Natural killer cell (primary cell): ENCODE data around the gene TRANK1. TPM values are rescaled to one million over a fixed set of nuclear protein-coding genes. Genes with fewer than 3 reads are reported as not detected.
A peak's percentile ranks its signal among the peaks of the same experiment; 100 is the strongest.

Experiments used
- ATAC-seq, 3 donors: fragments of 150-1000 bp in 2 of 3; fragments of 200-7000 bp in 1 of 3; cut with Tn5 transposase; 1 replicate in 1 of 3; 2 replicates in 2 of 3; pipeline ENCODE4 v1.10.0; 2021; ENCODE audit warnings: mild to moderate bottlenecking in 2 of 3, moderate library complexity in 2 of 3
- DNase-seq, 2 donors: peaks; one replicate each; pipeline versions ENCODE4 v3.0.0 to v3.0.0-alpha.2; 2013 to 2021; ENCODE audit warnings: mixed read lengths in 1 of 2
- H3K27ac ChIP-seq: one replicate; pipeline ENCODE4 v1.5.1; 2013; ENCODE audit warnings: mild to moderate bottlenecking, low read length
- H3K27me3 ChIP-seq: one replicate; pipeline ENCODE4 v1.6.1; 2013; ENCODE audit warnings: low read length; ENCODE audit not compliant: control insufficient read depth, insufficient read depth
- H3K36me3 ChIP-seq: one replicate; pipeline ENCODE4 v1.6.1; 2013; ENCODE audit warnings: low read length; ENCODE audit not compliant: control insufficient read depth, insufficient read depth
- H3K4me1 ChIP-seq: one replicate; pipeline ENCODE4 v1.6.1; 2013; ENCODE audit warnings: low read length; ENCODE audit not compliant: control insufficient read depth, insufficient read depth
- H3K4me3 ChIP-seq: one replicate; pipeline ENCODE4 v1.5.1; 2013; ENCODE audit warnings: low read length
- H3K9me3 ChIP-seq: one replicate; pipeline ENCODE4 v1.6.1; 2013; ENCODE audit warnings: low read length; ENCODE audit not compliant: control insufficient read depth, insufficient read depth
- H3K27ac Mint-ChIP-seq, 2 donors: one replicate each; pipeline ENCODE4 v1.8.0; 2022; ENCODE audit warnings: mild to moderate bottlenecking in 2 of 2, mixed read lengths in 2 of 2, moderate library complexity in 1 of 2
- H3K27me3 Mint-ChIP-seq, 2 donors: one replicate each; pipeline ENCODE4 v1.8.0; 2022; ENCODE audit warnings: low read depth in 2 of 2, mixed read lengths in 2 of 2
- H3K36me3 Mint-ChIP-seq: one replicate; pipeline ENCODE4 v1.8.0; 2022; ENCODE audit warnings: mixed read lengths
- H3K4me1 Mint-ChIP-seq, 2 donors: one replicate each; pipeline ENCODE4 v1.8.0; 2022; ENCODE audit warnings: mixed read lengths in 2 of 2
- H3K4me3 Mint-ChIP-seq: one replicate; pipeline ENCODE4 v1.8.0; 2022; ENCODE audit warnings: mild to moderate bottlenecking, moderate library complexity, mixed read lengths
- H3K9me3 Mint-ChIP-seq, 2 donors: one replicate each; pipeline ENCODE4 v1.8.0; 2022; ENCODE audit warnings: mixed read lengths in 2 of 2
- WGBS: methylation state at CpG from one replicate; pipeline ENCODE4 v1.1.7; 2013; ENCODE audit warnings: missing lambda C conversion rate; ENCODE audit not compliant: insufficient coverage; 5-methylcytosine and 5-hydroxymethylcytosine counted together
- intact Hi-C: fragments of 100-400 bp; cut with micrococcal nuclease; formaldehyde crosslinking; loops from one replicate; pipeline ENCODE4 v1.14.2; 2022
- total RNA-seq, 4 donors: library from RNA; stranded (reverse); fragments of 120-200 nt in 1 of 4; gene quantifications; one replicate each; pipeline versions ENCODE4 v1.2.3 to v1.2.4, GENCODE V29; 2013 to 2022
- TF ChIP-seq, protein P1 (sequence below): fragments of 200-600 bp; IDR thresholded peaks from one replicate; pipeline ENCODE4 v1.8.0; 2022; ENCODE audit warnings: antibody characterized with exemption

The TRANK1 gene
- total RNA-seq, 3 donors from 2014 or later (not counting 1 experiment from before 2014, with no cell fraction given) = 105 to 158 (median 139) TPM

DNA sequence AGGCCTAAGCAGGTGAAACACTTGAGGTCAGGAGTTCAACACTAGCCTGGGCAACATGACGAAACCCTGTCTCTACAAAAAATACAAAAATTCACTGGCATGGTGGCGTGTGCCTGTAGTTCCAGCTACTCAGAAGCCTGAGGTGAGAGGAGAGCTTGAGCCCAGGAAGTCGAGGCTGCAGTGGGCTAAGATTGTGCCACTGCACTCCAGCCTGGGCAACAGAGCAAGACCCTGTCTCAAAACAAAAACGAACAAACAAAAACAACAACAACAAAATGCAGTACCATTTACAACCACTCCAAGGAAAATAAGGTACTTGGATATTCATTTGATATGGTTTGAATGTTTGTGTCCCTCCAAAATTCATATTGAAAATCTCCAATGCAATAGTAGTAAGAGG lies 15.6 kb upstream of the TRANK1 start:
- intact Hi-C loops = no loop called here
- TF ChIP-seq, protein P1, sequence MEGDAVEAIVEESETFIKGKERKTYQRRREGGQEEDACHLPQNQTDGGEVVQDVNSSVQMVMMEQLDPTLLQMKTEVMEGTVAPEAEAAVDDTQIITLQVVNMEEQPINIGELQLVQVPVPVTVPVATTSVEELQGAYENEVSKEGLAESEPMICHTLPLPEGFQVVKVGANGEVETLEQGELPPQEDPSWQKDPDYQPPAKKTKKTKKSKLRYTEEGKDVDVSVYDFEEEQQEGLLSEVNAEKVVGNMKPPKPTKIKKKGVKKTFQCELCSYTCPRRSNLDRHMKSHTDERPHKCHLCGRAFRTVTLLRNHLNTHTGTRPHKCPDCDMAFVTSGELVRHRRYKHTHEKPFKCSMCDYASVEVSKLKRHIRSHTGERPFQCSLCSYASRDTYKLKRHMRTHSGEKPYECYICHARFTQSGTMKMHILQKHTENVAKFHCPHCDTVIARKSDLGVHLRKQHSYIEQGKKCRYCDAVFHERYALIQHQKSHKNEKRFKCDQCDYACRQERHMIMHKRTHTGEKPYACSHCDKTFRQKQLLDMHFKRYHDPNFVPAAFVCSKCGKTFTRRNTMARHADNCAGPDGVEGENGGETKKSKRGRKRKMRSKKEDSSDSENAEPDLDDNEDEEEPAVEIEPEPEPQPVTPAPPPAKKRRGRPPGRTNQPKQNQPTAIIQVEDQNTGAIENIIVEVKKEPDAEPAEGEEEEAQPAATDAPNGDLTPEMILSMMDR = no peak
- Histone ChIP-seq H3K4me3 (no peak overlapping the region), H3K27ac (no peak overlapping the region), H3K9me3 (no peaks in the 10 kb centered on the region), H3K4me1 (no peaks in the 10 kb centered on the region), H3K36me3 (no peaks in the 10 kb centered on the region), H3K27me3 (no peaks in the 10 kb centered on the region)
- H3K4me1 Mint-ChIP-seq = peaks cover 0 to 11% of the 10 kb centered on the region in 2 donors
- no peak for DNase-seq
- no peak for ATAC-seq
- WGBS = 89% methylated on average over 3 of the region's 4 CpGs
- H3K27me3 Mint-ChIP-seq = no peaks in the 10 kb centered on the region
- H3K4me3 Mint-ChIP-seq = no peak overlapping the region
- no peaks in the 10 kb centered on the region for H3K9me3 Mint-ChIP-seq
- H3K36me3 Mint-ChIP-seq = no peaks in the 10 kb centered on the region
- no peak overlapping the region for H3K27ac Mint-ChIP-seq

DNA sequence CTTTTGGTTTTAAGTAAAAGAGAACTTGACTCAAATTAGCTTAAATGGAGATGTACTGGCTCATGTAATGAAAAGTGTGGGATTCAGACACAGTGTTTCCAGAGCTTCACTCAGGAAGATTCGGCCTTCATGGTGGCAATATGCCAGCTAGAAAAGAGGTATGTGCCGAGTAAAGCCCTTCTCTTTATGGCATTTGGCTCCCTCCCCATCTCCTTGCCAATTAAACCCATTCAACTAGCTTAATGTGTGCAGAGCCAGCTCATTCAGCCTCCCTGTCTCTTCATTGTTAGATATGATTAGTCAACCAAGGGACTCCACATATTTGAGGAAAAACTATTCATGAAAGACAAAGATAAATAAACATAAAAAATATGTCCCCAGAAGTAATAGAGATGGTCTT lies 15.0 kb upstream of the TRANK1 start:
- Mint-ChIP-seq H3K27me3 (no peaks in the 10 kb centered on the region), H3K4me3 (no peak overlapping the region), H3K9me3 (no peaks in the 10 kb centered on the region), H3K4me1 (peaks cover 0 to 11% of the 10 kb centered on the region in 2 donors), H3K36me3 (no peaks in the 10 kb centered on the region), H3K27ac (no peak overlapping the region)
- Histone ChIP-seq H3K27me3 (no peaks in the 10 kb centered on the region), H3K4me3 (no peak overlapping the region), H3K27ac (no peak overlapping the region), H3K4me1 (no peaks in the 10 kb centered on the region), H3K9me3 (no peaks in the 10 kb centered on the region), H3K36me3 (no peaks in the 10 kb centered on the region)
- WGBS = 84% methylated on average over 2 of the region's 2 CpGs
- TF ChIP-seq, protein P1 = no peak
- intact Hi-C loops = loop anchor here (2.0 to 5.0 kb wide), 3 partner anchors 47 to 167 kb away; no protein-coding TSS in a partner anchor
- DNase-seq = no peak
- ATAC-seq = no peak

DNA sequence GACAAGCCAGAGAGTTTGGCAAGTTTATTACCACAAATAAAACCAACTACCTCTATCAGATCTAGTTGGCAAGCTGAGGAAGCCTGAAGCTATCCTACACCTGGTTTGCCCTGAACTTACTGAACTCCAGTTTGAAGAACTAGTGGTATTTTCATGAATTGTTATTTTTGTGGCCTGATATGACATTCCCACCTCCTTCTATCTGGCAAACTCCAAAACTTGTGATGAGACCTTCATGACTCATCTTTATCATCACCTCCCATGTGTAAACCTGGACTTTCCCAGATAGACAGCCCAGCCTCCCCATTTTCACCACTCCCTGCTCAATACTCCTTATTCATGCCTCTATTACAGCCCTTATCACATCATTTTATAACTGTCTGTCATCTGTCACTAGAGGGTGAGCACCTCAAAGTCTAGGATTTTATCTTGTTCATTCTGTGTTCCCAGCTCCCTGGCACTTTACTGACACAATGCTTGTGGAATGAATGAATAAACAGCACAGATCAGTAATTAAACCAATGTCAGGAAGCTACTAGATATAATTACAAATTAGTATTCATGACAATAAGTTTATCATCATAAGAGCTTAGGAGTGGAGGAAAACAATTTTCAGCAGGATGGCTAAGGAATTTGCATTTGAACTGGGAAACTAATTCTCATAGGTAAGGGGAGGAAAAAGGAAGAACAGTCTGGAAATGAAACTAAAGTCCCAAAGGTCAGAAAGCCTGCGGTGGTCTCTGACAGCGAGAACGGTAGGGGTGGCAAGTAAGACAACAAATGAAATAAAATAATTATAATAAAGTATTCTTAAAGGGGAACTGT lies 13.2 kb upstream of the TRANK1 start:
- DNase-seq (peak in 1 of 2 donors; percentile 27), ATAC-seq (peak; percentile 34 to 61 (median 38))
- peak overlapping the region in 1 of 2 donors; percentile 80 for H3K27ac Mint-ChIP-seq
- no peaks in the 10 kb centered on the region for H3K9me3 Mint-ChIP-seq
- H3K9me3 ChIP-seq = no peaks in the 10 kb centered on the region
- intact Hi-C loops = loop anchor here (1.0 to 5.0 kb wide), 4 partner anchors 45 to 229 kb away; no protein-coding TSS in a partner anchor
- H3K4me3 ChIP-seq = no peak overlapping the region
- no peaks in the 10 kb centered on the region for H3K4me1 ChIP-seq
- no peaks in the 10 kb centered on the region for H3K36me3 Mint-ChIP-seq
- H3K36me3 ChIP-seq = no peaks in the 10 kb centered on the region
- no peak overlapping the region for H3K27ac ChIP-seq
- no peak overlapping the region for H3K4me3 Mint-ChIP-seq
- H3K27me3 ChIP-seq = no peaks in the 10 kb centered on the region
- TF ChIP-seq, protein P1 = no peak
- H3K27me3 Mint-ChIP-seq = no peaks in the 10 kb centered on the region
- peaks cover 0 to 11% of the 10 kb centered on the region in 2 donors for H3K4me1 Mint-ChIP-seq
- 80% methylated on average over 1 of the region's 3 CpGs for WGBS
